ENCODE results near the gene RARRES1.

RARRES1 gene

GRCh38 chr3:158780766-158781165 is 48.5 kb upstream of the RARRES1 start:
- Histone ChIP-seq H3K9me3 (replicated peaks; ENCODE audit: insufficient read depth, low read length) (no peaks in the 10 kb centered on the region), H3K27me3 (replicated peaks; ENCODE audit: insufficient read depth, low read length) (no peaks in the 10 kb centered on the region), H3K9ac (ENCODE audit: low read length) (no peak overlapping the region), H3K4me2 (ENCODE audit: low read depth, low read length) (no peak overlapping the region), H3F3A (ENCODE audit: insufficient read depth, low read length) (no peaks in the 10 kb centered on the region), H3K9me2 (replicated peaks; ENCODE audit: insufficient read depth, low read length) (no peaks in the 10 kb centered on the region), H3K27ac (ENCODE audit: low read length) (no peak overlapping the region), H4K20me1 (ENCODE audit: insufficient read depth, low read length) (no peaks in the 10 kb centered on the region), H3K79me2 (ENCODE audit: low read length) (no peaks in the 10 kb centered on the region), H3K4me3 (ENCODE audit: low read length) (no peak overlapping the region), H3K36me3 (replicated peaks; ENCODE audit: insufficient read depth, low read length) (no peaks in the 10 kb centered on the region), H3K4me1 (ENCODE audit: low read length) (0 out of 2 replicates have a peak, but pooled peaks cover under 1% of the 10 kb centered on the region), H2AFZ (ENCODE audit: low read length) (no peak overlapping the region)
- TF ChIP-seq EZH2phosphoT487 (IDR thresholded peaks at IDR 0.05; ENCODE audit: low read length), result no peak
- no peak for TF ChIP-seq EZH2 (optimal IDR thresholded peaks at IDR 0.05; ENCODE audit: low read depth, low read length)
- TF ChIP-seq CTCF (IDR thresholded peaks at IDR 0.05; ENCODE audit: low read length), result no peak
- no peak for DNase-seq

DNA sequence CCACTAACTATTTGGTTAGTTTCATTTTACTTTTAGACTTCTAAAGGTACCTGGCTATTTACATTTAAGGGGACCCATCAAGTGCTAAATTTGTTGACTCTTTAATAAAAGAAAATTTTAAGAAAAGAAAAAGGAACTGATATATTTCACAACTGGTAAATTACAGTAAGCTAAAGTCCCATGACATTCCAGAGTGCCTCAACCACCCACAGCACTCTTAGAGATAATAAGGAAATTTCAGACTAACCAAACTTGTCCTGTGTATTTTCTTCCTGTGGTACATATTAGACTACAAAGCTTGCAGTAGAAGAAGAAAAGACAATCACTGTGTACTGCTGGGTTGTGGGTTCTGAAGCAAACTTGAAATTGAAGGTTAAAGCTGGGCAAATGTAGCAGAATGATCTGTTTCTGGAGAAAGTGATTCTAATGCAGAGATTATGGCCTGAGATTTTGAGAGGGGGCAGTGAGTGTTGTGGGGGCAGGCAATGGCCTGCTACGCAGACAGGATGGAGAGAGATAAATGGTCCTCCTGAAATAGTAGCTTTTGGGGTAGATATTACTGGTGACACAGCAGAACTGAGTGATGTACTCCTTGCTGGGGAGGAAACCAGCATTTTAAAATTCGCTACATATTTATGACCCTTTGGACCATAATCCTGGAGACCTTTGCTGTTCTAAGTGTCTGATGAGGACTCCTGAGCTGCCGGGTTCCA is 45.1 kb upstream of the RARRES1 start:
- H3K4me2 ChIP-seq (ENCODE audit: low read depth, low read length), result no peak overlapping the region
- no peaks in the 10 kb centered on the region for H3K9me3 ChIP-seq (replicated peaks; ENCODE audit: insufficient read depth, low read length)
- H4K20me1 ChIP-seq (ENCODE audit: insufficient read depth, low read length), result no peaks in the 10 kb centered on the region
- 0 out of 2 replicates have a peak, but pooled peaks cover 8% of the 10 kb centered on the region for H3K4me1 ChIP-seq (ENCODE audit: low read length)
- no peak for DNase-seq
- H3K4me3 ChIP-seq (ENCODE audit: low read length), result no peak overlapping the region
- H3K9me2 ChIP-seq (replicated peaks; ENCODE audit: insufficient read depth, low read length), result no peaks in the 10 kb centered on the region
- no peaks in the 10 kb centered on the region for H3K36me3 ChIP-seq (replicated peaks; ENCODE audit: insufficient read depth, low read length)
- no peak overlapping the region for H2AFZ ChIP-seq (ENCODE audit: low read length)
- no peaks in the 10 kb centered on the region for H3K27me3 ChIP-seq (replicated peaks; ENCODE audit: insufficient read depth, low read length)
- no peak overlapping the region for H3K27ac ChIP-seq (ENCODE audit: low read length)
- TF ChIP-seq CTCF (IDR thresholded peaks at IDR 0.05; ENCODE audit: low read length), result no peak
- TF ChIP-seq EZH2 (optimal IDR thresholded peaks at IDR 0.05; ENCODE audit: low read depth, low read length), result no peak
- TF ChIP-seq EZH2phosphoT487 (IDR thresholded peaks at IDR 0.05; ENCODE audit: low read length), result no peak
- H3K9ac ChIP-seq (ENCODE audit: low read length), result no peak overlapping the region
- H3K79me2 ChIP-seq (ENCODE audit: low read length), result no peaks in the 10 kb centered on the region
- no peaks in the 10 kb centered on the region for H3F3A ChIP-seq (ENCODE audit: insufficient read depth, low read length)

- Histone ChIP-seq H2AFZ (ENCODE audit: low read length) (no peak overlapping the region), H3K9me3 (replicated peaks; ENCODE audit: insufficient read depth, low read length) (no peaks in the 10 kb centered on the region), H3K27ac (ENCODE audit: low read length) (no peak overlapping the region), H3K36me3 (replicated peaks; ENCODE audit: insufficient read depth, low read length) (no peaks in the 10 kb centered on the region), H4K20me1 (ENCODE audit: insufficient read depth, low read length) (no peaks in the 10 kb centered on the region), H3K4me2 (ENCODE audit: low read depth, low read length) (no peak overlapping the region), H3K4me3 (ENCODE audit: low read length) (no peak overlapping the region), H3K79me2 (ENCODE audit: low read length) (no peaks in the 10 kb centered on the region), H3K4me1 (ENCODE audit: low read length) (0 out of 2 replicates have a peak, but pooled peaks cover 8% of the 10 kb centered on the region), H3K9ac (ENCODE audit: low read length) (no peak overlapping the region), H3K27me3 (replicated peaks; ENCODE audit: insufficient read depth, low read length) (no peaks in the 10 kb centered on the region), H3F3A (ENCODE audit: insufficient read depth, low read length) (no peaks in the 10 kb centered on the region), H3K9me2 (replicated peaks; ENCODE audit: insufficient read depth, low read length) (no peaks in the 10 kb centered on the region)
- TF ChIP-seq EZH2phosphoT487 (IDR thresholded peaks at IDR 0.05; ENCODE audit: low read length), result no peak
- no peak for TF ChIP-seq CTCF (IDR thresholded peaks at IDR 0.05; ENCODE audit: low read length)
- no peak for TF ChIP-seq EZH2 (optimal IDR thresholded peaks at IDR 0.05; ENCODE audit: low read depth, low read length)
- DNase-seq, result no peak
Observed at GRCh38 chr3:158776531-158776930, 44.3 kb upstream of the RARRES1 start.

All from MM.1S (cell line).